ENCODE measurements around the gene RBFOX2.

The RBFOX2 gene

DNA sequence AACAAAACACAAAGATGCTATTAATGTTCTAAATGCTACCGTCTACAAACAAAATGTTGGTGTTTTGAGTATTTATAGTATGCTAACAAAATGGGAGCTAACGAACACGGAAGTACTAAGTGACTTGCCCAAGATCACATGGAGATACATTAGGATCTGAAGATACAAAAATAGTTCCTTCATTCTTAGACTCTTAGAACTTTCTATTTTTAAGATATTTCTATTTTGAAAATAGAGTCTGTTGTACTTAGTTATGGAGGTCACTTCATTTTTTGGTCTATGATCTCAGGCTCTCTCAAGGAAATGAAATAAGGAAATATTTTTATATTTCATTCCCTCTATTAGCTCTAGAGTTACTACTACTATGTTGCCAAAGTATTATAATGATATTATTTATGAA is 246.7 kb downstream of the RBFOX2 start:
- no peak for DNase-seq (ENCODE audit: low read depth)
- TF ChIP-seq CTCF (conservative IDR thresholded peaks at IDR 0.05; ENCODE audit: control insufficient read depth, insufficient read depth, low read depth, low read length), result no peak
- no peak overlapping the region for H3K4me3 ChIP-seq (ENCODE audit: control insufficient read depth, low read depth, low read length)

DNA sequence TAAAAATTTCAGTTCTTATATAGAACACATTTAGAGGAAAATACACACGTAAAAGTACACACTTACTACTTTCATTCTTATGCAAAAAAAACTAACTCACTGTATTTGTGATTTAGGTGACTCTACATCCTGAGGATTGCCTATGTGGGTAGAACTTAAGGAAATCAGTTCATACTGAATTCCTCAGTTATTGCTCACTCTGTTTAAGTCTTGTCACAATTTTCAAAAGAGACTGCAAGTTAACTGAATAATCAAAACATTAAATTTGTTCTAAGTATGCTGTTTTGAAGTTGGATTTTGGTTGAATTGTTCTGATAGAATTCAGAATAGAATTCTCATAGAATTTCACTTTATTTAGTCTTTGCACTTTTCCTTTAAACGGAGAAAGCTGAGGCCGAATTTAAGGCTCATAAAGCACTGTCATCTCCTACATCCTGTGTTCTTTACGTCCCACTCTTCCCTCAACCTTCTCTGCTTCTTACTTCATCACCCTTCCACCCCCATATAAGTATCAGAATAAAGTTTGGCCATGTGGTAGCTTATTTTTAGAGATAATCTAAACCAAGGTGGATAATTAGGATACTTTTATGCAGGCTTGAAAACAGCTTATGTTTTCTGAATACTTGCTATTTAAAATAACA is 251.2 kb downstream of the RBFOX2 start:
- peak; percentile 85 for DNase-seq (ENCODE audit: low read depth)
- TF ChIP-seq CTCF (conservative IDR thresholded peaks at IDR 0.05; ENCODE audit: control insufficient read depth, insufficient read depth, low read depth, low read length), result no peak
- H3K4me3 ChIP-seq (ENCODE audit: control insufficient read depth, low read depth, low read length), result no peak overlapping the region

DNA sequence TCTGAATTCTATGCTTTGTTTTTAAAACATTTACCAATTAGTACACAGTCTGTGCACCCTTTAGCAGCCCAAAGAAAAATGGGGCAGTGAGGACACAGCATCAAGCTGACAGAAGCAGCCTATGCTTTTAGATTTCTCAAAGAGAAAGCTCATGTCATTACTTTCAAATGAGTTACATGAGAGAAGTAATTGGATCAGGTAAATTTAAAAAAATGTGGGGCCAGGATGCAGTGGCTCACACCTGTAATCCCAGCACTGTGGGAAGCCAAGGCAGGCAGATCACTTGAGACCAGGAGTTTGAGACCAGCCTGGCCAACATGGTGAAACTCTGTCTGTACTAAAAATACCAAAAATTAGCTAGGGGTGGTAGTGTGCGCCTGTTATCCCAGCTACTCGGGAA is 253.3 kb downstream of the RBFOX2 start:
- DNase-seq (ENCODE audit: low read depth), result no peak
- TF ChIP-seq CTCF (conservative IDR thresholded peaks at IDR 0.05; ENCODE audit: control insufficient read depth, insufficient read depth, low read depth, low read length), result no peak
- no peak overlapping the region for H3K4me3 ChIP-seq (ENCODE audit: control insufficient read depth, low read depth, low read length)

- no peak for TF ChIP-seq CTCF (conservative IDR thresholded peaks at IDR 0.05; ENCODE audit: control insufficient read depth, insufficient read depth, low read depth, low read length)
- DNase-seq (ENCODE audit: low read depth), result no peak
- H3K4me3 ChIP-seq (ENCODE audit: control insufficient read depth, low read depth, low read length), result no peak overlapping the region
These were observed 258.6 kb downstream of the RBFOX2 start for GRCh38 chr22:35769974-35770373.

GRCh38 chr22:35766654-35767580 is 261.7 kb downstream of the RBFOX2 start:
- no peak for TF ChIP-seq CTCF (conservative IDR thresholded peaks at IDR 0.05; ENCODE audit: control insufficient read depth, insufficient read depth, low read depth, low read length)
- DNase-seq (ENCODE audit: low read depth), result peak; percentile 59
- H3K4me3 ChIP-seq (ENCODE audit: control insufficient read depth, low read depth, low read length), result no peak overlapping the region

DNA sequence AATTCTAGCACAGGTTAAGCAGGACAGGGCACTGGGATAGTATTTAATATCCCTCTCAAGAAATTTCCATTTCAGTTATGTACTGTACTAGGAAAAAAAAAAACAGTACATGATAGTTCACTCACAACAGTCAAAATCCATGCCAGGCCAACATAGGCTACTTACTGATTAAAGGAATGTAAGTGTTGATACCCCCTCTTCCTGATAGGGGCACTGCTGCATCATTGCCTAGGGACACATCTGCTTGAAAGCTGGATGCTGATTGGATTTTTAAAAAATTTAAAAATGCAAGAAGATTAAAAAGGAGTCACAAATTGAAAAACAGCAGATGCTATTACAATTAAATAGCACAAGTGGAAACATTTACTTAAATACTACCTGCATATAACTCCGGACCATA is 267.6 kb downstream of the RBFOX2 start:
- H3K4me3 ChIP-seq (ENCODE audit: control insufficient read depth, low read depth, low read length), result no peak overlapping the region
- peak; percentile 33 for DNase-seq (ENCODE audit: low read depth)
- TF ChIP-seq CTCF (conservative IDR thresholded peaks at IDR 0.05; ENCODE audit: control insufficient read depth, insufficient read depth, low read depth, low read length), result peak; percentile 30
